M059J (cell line): Measurements from ENCODE around the gene CATSPER1. TPM values are rescaled to one million over a fixed set of nuclear protein-coding genes. Genes with fewer than 3 reads are reported as not detected.

Experiments
- DNase-seq: peaks from one replicate; pipeline ENCODE4 v3.0.0-alpha.2; 2012; ENCODE audit warnings: low read depth
- total RNA-seq: library from RNA; depleted of rRNA; stranded (reverse); fragments of >200 nt; shearing (Covaris generic); gene quantifications from 2 replicates; pipeline ENCODE4 v1.2.3, GENCODE V29; 2014

The CATSPER1 gene
- total RNA-seq, 1 experiment from 2014 or later = 1.6 TPM

DNA sequence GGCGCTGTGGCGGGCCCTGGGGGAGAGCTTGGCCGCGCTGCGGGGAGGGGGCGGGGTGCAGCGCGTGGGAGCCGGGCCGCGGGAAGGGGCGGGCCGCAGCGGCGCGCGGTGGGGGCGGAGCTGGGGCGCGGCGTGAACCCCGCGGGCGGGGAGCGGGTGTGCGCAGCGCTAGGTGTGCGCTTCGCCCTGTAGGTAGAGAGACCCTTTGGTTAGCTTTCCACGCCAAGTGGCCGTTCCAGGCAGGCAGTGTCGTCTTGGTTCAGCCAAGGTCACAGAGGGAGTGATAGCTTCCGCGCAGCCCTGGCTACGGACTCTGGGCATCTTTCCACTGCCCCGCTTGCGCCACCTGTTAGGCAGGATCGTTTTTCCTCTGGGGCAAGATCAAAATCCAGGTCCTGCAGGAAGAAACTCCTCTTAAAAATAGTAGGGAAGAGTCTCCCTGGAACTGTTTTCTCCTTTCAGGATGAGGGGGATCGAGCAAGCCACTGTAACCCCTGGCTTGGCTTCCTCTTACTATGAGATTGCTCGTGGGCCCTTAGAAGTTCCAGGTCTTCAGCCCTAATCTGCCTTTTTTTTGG, 23.5 kb downstream of the CATSPER1 start:
- DNase-seq = peak; percentile 47

DNA sequence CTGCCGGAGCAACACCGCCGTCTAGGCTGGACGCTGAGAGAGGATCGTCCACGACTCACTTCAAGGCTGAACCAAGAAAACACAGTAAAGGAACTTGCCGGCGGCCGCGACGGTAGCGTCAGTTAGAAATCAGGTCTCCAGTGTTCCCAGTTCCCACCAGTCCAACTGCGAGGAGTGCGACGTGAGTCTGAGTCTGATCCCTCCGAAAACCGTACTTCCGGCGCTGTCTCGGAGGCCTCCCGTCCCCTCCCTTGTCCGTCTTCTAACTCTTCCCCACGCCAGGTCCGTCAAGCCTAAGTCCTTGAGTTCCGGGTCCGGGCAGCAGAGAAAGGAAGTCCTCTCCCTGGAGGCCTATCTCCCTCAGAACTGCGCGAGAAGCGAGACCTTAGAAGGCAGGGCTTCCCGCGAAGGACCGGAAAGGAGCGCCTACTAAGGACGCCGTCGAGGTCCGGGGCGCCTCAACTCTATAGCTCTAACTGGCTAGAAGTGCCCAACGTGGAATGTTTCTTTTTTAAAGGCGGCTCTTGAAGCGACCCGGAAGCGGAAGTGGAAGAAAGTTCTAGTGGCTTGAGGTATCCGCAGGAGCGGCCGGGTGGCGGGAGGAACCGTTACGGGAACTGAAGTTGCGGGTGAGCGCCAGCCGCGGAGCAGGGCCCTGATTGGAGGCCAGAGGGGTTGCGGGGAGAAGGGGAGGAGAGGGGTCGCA, 24.2 kb downstream of the CATSPER1 start, which contains the start of the genes BANF1 and EIF1AD:
Gene BANF1 (plus strand): TSS at position 562 of the 706 bp plus-strand sequence. CDS start 748 bp downstream, outside the sequence.
Gene EIF1AD (minus strand): TSS at position 216 of the 706 bp plus-strand sequence. CDS start 1,768 bp downstream, outside the sequence.
- DNase-seq = peak; percentile 98

DNA sequence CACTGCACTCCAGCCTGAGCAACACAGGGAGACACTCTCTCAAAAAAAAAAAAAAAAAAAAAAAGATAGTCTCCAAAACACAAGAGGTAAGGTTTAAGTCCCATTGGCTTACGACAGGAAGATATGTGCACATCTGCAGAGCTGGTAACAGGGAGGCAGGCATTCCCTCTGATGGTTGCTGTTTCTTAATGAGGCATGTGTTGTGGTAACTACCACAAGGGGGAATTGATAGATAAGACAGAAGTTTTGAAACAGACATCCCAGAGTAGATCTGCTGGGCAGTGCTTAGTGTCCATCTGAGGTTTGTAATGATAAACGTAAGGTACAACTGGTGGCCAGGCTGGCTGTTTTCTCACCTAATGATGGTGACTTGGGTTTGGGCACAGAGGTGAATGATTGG, 29.0 kb downstream of the CATSPER1 start:
- DNase-seq = no peak

DNA sequence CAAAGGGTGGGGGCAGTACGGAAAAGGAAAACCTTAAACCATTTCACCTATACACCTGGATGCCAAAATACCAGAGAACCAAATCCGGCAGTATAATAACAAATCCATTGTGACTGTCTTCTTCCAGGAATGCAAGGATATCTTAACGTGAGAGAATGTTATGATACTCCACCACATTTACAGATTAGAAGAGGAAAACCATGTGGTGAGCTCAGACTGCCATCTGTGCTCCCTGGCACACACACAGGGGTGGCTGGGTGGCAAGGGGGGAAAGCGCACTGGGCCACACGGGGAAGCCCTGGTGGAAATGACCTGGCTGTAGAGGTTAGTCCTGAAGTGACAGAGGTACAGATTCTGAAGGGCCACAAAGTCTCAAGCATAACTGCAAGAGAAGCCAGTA, 34.2 kb downstream of the CATSPER1 start:
- no peak for DNase-seq

DNA sequence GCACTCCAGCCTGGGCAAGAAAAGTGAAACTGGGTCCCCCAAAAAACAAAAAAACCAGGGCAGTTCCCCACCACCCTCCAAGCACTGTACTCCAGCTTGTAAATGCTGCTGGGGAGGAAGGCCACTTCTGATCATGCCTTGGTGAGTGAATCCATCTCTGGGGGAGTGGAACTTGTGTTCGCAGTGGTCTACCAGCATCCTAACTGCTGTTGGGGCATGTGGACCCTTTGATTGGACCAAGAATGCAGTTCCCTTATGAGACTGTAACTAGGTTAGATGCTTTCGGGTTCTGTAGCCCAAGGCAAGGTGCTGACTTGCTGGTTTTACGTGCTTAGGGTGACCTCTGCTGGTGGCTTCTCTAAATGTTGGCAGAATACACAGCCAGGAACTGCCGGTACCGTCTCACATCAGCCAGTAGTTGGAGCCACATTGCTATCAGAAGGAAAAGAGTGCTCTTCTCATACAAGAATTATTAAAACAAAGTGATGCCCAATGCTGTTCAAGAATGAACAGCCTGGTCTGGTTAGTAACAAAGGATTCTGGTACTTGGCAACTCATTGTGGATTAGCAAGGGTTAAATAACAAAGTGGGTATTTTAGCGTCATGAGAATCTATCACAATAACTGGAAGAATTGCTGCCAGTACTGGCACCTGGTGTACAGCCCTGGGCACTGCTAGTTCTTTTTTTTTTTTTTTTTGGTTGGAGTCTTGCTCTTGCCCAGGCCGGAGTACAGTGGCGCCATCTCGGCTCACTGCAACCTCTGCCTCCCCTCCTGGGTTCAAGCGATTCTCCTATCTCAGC, 37.3 kb downstream of the CATSPER1 start:
- DNase-seq = peak; percentile 93

DNA sequence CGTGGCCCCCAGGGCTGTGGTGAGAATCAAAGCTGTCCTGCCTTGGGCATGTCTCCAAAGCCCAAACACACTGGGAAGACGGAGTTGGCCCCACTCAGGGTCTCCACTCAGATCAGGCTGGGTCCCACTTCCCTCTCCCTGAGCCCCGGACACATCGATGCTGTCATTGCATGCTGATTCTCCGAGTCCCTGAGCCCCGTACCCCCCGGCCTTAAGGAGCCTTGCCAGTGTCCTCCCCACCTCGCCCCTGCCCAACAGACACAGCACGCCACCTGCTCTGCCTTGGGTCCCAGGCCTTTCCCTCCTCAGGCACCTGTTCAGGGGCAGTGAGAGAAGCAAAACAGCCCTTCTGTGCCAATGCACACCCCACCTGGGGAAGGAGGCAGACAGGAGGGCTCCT, 38.9 kb downstream of the CATSPER1 start:
- DNase-seq = no peak

DNA sequence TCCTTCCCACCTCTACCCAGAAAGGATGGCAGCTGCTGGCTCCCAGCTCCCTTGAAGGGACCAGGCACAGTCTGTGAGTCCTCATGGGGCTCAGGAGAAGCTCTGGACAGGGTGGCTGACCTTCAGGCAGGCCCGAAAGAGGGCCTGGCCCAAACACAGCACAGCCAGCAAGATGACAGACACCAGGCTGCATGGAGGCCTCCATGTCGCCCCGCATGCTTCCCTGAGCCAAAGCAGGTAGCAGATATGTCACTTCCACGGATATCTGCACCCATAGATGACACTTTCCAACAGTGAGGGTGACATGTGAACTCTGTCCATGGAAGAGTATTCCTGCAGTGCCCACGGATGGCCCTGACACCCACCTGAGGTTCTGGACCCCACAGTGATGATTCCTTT, 42.7 kb downstream of the CATSPER1 start:
- no peak for DNase-seq

DNA sequence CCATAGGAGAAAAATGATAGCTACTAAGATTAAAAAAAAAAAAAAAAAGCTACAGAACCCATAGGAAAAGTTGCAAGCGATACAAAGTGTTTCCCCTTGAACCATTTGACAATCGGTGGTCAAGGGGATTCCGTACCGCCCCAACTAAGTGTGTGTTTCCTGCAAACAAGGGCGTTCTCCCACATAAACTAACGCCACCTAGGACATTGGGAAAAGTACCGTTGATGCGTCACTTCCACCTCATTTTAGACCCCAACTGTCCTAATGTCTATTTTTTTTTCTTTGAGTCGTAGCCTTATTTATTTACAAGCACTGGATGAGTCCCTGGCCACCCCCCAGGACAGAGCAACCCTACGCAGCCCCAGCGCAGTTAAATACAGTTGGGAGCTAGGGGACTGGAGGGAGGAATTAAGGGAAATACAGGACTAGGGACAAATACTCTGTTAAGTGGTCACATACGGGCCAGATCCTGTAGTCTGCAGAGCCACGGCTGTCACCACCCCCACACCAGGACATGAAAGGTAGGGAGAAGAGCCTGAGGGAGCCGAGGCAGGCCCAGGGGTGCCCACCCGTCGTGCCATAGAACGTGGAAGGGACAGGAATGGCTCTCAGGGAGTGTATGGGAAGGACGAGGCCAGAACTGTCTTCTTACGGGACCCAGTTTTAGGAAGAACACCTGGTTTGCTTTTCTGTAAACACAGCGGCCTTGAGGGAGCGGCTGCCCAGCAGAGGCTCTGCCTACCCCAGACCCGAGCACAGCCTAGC, 43.3 kb downstream of the CATSPER1 start:
- no peak for DNase-seq

DNA sequence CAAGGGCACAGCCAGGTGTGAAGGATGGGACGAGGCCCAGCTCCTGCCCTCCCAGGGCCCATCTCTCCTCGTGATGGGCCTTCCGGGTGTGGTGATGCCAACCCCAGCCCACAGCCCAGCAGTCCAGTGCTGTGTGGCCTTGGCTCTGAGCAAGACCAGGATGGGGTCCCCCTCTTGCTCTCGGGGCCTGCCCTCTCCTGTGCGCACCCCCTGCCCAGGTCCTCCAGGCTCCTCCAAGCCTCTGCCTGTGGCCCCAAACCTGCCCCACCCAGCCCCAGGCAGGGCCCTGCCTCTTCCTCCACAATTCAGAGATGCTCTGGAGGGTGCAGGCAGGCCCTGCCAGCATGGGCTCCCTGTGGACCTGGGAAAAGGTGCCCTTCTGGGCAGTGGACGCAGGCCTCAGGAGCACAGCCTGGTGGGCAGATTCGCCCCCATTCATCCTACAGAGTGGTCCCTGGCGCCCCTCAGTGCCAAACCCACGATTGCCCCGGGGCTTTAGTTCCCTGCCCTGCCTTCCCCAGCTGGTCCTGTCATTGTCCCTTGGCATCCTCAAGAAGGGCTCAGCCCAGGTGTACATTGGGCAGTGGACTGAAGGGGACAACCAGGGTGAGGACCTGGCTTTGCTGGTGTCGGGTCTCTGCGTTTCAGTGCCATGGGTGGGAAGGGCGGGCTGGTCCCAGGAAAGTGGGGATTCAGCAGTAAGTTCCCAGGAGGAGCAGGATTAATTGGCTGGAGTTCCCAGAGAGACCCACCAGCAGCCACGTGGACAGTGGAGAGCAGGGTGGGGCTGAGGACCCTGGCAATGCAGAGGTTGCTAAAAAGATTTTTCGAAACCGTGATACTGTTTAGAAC, 44.1 kb downstream of the CATSPER1 start:
- no peak for DNase-seq

DNA sequence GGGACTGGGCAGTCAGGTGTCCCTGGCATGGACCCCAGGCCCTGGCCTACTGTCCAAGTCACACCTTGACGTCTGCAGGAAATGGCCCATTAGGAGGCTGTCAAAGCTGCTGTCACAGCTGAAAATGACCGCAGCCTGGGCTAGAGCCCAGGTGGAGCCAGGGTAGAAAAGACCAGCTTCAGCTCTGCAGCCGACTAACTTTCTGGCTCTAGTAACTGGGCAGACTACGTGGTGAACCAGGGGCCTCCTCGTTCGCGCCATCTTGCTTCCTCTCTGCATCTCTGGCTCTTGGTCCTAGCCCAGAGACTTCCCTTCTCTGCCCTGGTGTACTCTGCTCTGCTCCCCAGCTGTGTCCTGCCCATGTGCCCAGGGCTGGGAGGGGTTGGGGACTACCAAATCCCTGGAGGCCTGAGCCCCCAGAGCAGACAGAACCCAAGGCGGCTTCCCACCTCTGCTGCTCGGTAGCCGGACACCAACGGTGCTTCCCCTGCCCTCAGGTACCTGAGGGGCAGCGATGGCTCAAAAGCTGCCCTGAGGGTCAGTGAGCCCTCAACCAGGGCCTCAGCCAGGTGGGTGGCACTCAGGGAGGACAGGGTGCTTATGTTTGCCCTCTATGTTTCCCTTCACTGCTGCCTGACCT, 45.1 kb downstream of the CATSPER1 start:
- no peak for DNase-seq

DNA sequence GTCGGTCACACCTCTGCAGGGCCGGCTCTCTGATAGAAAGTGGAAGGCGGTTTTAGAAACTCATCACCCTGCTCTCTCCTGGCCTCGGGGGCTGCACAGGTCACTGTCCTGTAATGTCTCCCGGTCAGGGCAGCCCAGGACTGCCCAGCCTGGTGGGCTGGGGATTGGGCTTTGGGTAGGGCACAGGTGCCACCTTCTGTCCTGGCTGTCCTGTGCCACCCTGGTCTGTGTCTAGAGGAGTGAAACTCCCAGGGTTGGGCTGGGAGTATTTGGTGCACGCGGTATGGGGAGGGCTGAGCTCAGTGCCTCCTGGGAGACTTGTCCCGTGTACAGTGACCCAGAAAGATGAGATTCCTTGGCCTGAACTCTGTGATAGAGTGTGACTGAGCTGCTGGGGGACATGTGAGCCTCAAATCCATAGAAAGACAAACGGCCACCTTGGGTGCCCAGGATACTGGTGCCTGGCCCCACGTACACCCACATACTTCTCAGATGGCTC, 47.0 kb downstream of the CATSPER1 start:
- DNase-seq = no peak

DNA sequence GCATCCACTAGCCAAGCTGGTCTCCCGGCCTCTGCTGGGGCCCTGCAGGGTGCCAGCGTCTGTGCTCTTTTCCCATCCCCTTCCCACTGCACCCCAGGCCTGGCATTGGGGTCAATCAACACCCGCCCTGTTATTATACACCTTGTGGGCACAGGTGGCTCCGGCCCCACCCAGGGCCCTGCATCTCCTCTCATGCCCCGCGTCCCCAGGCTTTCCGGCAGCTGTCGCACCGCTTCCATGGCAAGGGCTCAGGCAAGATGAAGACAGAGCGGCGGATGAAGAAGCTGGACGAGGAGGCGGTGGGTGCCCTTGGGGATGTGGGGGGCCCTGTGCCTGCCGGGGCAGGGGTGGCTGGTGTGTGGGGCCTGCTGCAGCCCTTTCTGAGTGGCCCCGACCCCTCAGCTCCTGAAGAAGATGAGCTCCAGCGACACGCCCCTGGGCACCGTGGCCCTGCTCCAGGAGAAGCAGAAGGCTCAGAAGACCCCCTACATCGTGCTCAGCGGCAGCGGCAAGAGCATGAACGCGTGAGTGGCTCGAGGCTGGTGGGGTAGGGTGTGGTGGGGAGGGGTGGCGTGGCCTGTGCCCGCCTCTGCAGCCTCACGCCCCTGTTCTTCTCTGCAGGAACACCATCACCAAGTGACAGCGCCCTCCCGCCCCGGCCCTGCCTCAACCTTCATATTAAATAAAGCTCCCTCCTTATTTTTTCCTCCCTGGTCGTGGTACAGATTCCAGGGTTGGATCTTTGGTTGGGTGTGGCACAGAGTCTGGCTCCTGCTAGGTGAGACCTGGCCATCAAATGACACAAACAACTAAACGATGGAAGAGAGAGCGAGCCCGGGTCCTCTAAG, 47.7 kb downstream of the CATSPER1 start:
- DNase-seq = no peak

DNA sequence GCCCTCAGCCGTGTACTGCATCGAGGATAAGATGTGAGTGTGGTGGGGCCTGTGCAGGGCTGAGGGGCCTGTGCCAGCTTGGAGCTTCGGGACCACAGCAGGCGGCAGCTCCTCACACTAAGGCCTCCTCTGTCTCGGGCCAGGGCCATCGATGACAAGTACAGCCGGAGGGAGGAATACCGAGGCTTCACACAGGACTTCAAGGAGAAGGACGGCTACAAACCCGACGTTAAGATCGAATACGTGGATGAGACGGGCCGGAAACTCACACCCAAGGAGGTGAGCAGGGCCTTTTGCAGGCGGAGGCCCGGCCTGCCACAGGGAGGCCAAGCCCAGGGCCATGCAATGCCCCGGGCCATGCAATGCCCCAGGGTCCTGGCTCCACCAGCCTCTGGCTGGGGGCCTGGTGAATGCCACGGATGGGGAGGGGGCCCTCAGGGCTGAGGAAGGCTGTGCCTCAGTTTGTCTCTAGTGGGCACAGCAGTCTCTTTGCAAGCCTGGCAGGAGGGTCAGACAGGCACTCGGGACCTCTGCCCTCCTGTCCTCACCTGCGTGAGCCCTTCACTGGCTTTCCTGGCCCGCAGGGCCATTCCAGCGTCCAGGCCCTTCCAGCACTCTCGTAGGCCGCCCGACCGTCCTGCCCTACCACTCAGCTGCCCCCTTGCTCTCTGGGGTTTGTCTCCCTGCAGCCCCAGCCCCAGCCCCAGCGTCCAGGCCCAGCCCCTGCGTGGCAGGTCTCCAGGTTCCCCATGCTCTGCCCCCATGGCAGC, 48.5 kb downstream of the CATSPER1 start:
- no peak for DNase-seq

DNA sequence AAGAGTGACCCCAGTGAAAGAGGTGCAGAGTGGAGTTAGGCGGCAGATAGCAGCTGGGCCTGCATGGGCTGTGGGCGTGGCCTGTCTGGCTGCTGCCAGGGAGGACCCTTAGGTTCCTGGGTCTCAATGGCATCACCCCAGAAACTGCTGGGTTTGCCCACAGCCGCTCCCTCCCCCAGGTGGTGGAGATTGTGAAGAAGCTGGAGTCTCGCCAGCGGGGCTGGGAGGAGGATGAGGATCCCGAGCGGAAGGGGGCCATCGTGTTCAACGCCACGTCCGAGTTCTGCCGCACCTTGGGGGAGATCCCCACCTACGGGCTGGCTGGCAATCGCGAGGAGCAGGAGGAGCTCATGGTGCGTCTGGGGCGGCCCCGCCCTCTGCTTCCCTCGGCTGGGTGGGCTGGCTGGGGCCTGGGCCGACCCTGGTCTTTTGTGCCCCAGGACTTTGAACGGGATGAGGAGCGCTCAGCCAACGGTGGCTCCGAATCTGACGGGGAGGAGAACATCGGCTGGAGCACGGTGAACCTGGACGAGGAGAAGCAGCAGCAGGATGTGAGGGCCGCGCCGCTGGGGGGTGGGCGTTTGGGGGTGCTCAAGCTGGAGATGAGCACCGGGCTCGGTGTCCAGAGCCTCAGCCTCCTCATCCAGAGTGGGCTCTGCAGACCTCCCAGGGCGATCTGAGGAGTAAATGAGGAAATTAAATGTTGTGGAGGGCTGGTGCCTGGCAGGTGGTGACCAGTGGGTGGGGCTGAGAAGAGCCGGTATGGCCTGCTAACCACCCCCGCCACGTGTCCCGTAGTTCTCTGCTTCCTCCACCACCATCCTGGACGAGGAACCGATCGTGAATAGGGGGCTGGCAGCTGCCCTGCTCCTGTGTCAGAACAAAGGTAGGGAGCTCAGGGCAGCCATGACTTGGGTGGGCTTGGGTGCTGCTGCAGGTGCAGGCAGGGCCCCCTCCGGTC, 49.8 kb downstream of the CATSPER1 start:
- no peak for DNase-seq

DNA sequence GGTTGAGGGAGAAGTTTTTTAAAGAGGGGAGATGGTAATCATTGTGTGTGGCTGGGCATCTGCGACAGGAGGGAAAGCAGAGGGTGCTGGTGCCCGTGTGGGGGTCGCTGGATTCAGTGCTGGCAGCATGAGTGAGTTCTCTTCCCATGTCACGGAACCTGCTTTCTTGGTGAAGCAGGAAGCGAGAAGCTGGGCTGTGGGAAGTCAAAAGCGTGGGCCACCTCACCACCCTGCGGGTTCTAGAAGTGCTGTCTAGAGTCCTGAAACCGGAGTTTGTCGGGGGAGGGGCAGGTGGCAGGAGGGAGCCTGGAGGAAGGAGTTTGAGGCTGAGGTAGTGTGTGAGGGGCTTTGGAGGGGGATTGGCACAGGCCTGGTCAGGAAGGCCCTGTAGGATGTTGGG, 50.5 kb downstream of the CATSPER1 start:
- DNase-seq = no peak

DNA sequence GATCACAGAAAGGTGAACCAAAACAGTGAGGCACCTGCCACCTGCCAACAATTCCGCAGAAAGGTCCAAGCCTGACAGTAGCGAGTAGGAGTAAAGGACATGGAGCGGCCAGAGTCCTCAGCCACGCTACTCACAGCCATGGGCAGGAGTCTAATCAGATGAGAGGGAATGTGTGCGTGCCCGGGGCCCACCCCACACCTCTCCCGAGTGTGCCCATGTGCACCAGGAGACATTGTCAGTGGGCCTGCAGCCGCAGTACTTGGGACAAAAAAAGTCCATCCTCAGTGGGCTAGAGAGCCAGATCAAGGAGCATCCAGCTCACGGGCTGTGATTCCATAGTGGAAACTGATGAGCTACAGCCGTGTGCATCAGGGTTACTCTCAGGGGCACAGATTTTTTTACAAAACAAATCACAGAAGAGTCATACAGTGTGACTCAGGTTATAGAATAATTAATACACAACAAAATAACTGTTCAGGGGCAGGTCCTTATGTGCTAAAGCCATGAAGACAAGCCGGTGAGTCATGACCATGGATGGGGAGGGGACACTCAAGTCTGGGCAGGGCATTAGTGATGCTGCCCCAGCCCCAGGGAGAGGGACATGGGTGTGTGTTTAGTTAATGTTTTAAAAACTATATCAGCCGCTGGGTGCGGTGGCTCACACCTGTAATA, 52.7 kb downstream of the CATSPER1 start:
- peak; percentile 63 for DNase-seq

DNA sequence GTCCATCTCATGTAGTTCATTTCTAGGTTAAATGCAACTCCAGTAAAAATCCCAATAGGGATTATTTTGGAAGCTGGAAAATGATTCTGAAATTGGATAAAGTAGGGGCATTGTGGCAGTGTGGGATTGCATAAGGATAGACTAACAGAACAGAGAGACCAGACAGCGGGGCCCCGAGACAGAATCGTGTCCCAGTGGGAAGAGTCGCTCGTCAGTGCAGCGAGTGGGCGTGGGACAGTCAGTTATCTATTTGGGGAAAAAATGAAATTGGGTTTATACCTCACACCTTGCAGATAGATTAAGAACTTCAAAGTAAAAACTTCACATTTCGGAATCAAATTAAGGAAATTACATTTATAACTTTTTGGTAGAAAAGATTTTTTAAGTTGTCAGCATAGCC, 54.2 kb downstream of the CATSPER1 start:
- DNase-seq = no peak
